ENCODE results near the gene DECR2.

The DECR2 gene

DNA sequence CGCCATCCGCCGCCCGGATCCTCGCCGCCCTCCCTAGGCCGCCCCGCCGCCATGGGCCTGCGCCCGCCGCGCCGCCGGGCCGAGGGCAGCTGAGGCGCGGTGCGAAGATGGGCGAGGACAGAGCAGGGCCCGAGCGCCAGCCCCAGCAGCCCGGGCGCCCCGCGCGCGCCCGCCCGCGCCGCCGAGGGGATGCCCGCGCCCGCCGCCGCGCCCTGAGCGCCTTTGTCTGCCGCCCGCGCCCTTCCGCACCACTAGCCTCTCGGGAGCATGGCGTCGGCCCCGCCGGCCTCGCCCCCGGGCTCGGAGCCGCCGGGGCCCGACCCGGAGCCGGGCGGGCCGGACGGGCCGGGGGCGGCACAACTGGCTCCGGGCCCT, 24.0 kb downstream of the DECR2 start:
- no peak for DNase-seq
- in situ Hi-C loops (cut with MboI; ENCODE audit: low pct_unique_long_range_greater_than_20kb, low sequenced_read_pairs): no loop called here

DNA sequence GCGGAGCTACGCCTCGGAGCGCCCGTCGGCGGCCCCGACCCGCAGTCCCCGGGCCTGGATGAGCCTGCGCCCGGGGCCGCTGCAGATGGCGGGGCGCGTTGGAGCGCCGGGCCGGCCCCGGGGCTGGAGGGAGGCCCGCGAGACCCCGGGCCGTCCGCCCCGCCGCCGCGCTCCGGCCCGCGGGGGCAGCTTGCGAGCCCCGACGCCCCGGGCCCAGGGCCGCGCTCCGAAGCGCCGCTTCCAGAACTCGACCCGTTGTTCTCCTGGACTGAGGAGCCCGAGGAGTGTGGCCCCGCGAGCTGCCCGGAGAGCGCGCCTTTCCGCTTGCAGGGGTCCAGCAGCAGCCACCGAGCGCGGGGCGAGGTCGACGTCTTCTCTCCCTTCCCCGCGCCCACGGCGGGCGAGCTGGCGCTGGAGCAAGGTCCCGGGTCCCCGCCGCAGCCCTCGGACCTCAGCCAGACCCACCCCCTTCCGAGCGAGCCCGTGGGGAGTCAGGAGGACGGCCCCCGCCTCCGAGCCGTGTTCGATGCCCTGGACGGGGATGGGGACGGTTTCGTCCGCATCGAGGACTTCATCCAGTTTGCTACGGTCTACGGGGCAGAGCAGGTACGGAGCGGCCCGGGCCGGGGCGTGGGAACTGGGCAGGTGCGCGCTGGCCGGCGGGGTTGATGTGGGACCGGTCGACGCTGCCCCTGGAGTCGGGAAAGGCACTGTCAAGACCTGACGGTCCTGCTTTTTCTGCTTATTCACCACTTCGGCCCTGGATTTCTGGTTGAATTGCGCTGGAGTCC, 24.6 kb downstream of the DECR2 start:
- DNase-seq: peak; percentile 35
- in situ Hi-C loops (cut with MboI; ENCODE audit: low pct_unique_long_range_greater_than_20kb, low sequenced_read_pairs): no loop called here

DNA sequence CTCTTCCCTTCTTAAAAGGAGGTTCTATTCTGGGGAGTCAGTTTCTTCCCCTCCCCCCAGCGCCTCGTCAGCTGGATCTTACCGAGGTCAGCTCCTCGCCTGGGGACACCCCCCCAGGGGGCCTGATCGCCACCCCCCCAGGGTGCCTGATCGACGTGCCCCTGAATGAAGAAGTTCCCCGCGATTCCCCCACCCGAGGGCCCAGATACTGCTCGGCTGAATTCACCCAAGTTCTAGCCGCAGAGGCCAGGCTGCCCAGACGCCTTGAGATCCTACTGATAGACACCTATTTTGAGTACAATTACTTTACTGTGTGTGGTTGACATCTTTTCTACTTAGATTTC, 25.2 kb downstream of the DECR2 start:
- peak; percentile 39 for DNase-seq
- in situ Hi-C loops (cut with MboI; ENCODE audit: low pct_unique_long_range_greater_than_20kb, low sequenced_read_pairs): no loop called here

DNA sequence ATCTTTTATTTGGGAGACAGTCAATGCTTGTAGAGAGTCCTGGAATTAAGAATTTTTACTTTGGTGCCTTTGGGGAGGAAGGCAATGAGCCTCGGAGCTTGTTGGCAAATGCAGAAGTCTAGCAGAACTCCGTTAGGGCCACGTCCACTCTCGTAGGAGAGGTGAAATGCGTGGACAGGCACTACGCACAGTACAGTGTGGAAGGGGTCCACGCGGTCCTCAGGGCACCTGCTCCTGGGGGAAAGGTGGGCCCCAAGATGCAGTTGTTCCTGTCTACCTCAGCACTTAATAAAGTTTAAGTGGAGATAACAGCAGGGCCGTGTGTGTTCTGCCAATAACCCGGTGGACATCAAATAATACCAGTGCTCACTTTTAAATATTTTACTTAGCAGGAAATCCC, 25.6 kb downstream of the DECR2 start:
- in situ Hi-C loops (cut with MboI; ENCODE audit: low pct_unique_long_range_greater_than_20kb, low sequenced_read_pairs): no loop called here
- peak; percentile 32 for DNase-seq

DNA sequence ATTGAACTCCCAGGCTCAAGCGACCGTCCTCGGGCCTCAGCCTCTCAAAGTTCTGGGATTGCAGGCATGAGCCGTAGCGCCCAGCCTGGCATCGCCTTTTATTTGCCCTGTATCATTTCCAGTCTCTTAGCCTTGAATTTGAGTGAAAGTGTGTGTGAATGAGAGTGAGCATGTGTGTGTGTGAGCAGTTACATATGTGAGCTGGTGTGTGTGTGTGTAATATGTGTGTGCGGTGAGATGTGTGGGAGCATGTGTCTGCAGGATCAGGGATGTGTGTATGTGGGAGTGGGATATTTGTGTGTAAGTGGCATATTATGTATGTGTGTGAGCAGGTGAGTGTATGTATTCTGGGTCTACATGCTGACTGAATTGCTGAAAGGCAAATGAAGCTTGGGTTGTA, 29.2 kb downstream of the DECR2 start:
- in situ Hi-C loops (cut with MboI; ENCODE audit: low pct_unique_long_range_greater_than_20kb, low sequenced_read_pairs): no loop called here

DNA sequence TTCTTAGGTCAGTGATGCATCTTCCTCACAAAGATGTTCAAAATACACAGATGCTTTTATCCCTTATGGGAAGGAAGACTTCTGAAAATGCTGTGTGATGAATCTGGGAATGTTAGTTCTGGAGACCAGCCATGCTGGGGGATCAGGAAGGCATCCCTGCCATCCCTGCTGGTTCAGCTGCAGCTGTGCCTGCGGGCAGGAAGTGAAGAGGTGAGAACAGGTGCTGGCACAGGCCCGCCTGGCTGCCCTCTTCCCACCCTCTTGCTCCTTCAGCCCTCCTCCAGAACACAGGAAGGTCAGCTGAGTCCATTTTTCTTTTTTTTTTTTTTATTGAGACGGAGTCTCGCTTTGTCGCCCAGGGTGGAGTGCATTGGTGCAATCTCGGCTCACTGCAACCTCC, 38.9 kb downstream of the DECR2 start:
- in situ Hi-C loops (cut with MboI; ENCODE audit: low pct_unique_long_range_greater_than_20kb, low sequenced_read_pairs): no loop called here

More for the DNA sequence above, 29.2 kb downstream of the DECR2 start:
- DNase-seq: no peak

DNA sequence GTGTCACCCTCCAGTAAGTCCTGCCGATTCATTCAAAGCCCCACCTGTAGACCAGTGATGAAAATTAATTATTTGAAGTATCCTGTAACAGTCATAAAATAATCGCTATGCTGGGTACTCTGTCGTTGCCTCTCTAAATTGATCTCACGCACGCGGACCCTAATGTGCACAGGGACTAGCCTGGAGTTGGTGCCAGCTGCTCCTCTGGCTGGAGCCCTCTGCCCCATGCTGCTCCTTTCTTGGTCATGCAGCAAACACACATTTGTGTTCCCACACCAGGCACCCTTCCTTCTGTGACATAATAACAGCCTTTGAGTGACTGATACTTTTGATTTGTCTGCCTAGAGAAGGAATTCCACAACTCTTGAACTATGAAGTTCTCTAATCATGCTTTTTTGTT, 39.8 kb downstream of the DECR2 start:
- in situ Hi-C loops (cut with MboI; ENCODE audit: low pct_unique_long_range_greater_than_20kb, low sequenced_read_pairs): no loop called here
- no peak for DNase-seq

More for the DNA sequence above, 38.9 kb downstream of the DECR2 start:
- no peak for DNase-seq

DNA sequence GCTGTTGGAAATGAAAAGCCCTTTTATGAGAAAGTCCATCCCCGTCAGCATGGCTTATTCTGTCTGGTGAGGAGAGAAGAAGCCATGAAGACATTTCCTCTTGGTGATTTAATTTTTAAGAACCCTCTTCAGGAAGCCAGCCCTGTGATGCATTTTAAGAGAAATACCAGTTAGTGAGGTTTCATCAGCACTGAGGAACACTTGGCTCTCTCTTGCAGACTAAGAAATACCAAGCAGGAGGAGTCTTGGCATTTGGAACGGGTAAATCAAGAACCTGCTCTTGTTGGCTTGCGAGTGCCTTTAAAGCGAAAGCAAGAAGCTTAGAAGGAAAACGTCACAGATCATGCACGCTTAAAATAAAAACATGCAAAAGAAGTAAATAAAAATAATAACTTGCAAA, 41.3 kb downstream of the DECR2 start:
- in situ Hi-C loops (cut with MboI; ENCODE audit: low pct_unique_long_range_greater_than_20kb, low sequenced_read_pairs): no loop called here
- DNase-seq: no peak

DNA sequence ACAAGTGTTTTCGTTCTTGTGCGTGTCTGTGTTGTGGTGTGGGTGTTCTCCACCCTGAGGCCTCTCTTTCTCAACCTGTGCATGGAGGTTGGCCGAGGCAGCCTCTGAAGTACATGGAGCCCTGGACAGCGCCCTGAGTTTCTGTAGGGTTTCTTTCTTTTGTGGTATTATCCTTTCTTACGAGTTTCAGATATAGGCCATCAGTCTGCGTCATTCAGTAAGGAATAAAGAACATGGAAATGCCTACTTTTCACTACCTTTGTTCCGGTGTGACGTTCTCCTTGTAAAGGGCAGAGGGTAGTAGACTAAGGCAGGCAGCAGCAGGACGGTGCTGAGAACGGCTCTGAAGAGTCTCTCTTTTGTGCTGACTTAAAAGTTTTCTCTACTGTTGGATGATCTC, 42.3 kb downstream of the DECR2 start:
- in situ Hi-C loops (cut with MboI; ENCODE audit: low pct_unique_long_range_greater_than_20kb, low sequenced_read_pairs): no loop called here
- DNase-seq: no peak

DNA sequence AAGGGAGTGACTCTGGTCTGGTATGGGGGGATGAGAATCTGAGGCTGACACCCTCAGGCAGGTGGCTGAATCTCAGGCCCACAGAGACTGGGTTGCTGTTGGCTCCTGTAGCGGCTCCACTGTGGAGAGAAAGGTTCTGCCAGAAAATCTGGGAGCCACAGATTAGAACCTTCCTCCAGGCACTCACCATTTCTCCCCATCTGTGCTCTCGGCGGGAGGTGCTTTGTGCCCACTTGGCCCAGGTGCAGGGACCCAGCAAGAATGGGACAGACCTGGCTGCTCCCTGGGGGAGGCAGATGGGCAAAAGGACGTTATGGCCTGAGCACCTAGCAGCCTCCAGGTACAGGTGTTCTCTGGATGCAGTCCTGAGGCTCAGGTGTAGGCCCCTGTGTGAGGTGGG, 43.9 kb downstream of the DECR2 start:
- no peak for DNase-seq
- in situ Hi-C loops (cut with MboI; ENCODE audit: low pct_unique_long_range_greater_than_20kb, low sequenced_read_pairs): no loop called here

DNA sequence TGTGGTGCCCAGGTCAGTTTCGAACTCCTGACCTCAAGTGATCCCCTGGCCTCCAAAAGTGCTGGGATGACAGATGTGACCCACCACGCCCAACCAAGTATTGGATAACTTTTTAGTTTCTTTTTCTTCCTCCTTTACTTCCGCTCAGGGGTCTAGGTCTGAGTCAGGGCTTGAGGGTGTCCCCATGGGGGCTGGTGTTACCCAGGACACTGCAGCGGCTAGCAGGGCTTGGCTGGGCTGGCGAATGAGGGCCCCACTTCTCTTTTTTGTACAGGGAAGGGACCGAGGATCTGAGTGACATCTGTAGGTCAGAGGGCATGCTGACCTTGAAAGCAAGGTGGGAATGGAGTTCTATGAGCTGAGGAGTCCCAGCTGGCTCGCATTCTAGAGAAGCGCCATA, 48.7 kb downstream of the DECR2 start:
- in situ Hi-C loops (cut with MboI; ENCODE audit: low pct_unique_long_range_greater_than_20kb, low sequenced_read_pairs): no loop called here
- no peak for DNase-seq

DNA sequence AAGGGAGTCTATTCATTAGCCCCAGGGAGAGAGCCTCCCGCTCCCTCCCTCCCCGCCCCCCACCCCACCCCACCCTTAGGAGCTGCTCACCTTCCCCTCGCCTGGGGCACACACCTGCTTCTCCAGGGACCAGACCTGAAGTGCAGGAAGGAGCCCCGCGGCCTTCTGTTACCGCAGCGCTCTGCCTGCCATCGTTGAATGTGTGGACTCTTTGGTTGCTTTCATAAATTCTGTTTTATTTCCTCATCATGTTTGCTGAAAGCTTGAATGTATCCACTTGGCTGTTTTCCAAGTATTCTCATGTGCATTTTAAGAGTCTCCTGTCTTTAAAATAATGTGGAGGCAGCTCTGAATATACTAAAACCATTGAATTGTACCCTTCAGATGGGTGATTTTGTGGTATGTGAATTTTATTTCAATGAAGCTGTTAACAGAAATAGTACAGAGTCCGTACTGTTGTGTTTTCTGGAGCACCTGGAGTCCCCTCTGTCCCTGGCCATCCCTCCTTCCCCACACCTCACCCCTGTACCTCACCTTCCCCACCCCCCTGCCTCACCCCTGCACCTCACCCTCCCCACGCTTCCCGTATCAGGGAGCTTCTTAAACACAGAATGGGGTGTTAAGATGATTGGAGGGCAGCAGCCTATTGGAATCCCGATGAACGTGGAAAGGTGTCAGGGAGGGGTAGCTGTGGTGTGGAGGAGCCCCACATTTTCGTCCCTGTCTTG, 49.3 kb downstream of the DECR2 start:
- in situ Hi-C loops (cut with MboI; ENCODE audit: low pct_unique_long_range_greater_than_20kb, low sequenced_read_pairs): no loop called here
- no peak for DNase-seq

DNA sequence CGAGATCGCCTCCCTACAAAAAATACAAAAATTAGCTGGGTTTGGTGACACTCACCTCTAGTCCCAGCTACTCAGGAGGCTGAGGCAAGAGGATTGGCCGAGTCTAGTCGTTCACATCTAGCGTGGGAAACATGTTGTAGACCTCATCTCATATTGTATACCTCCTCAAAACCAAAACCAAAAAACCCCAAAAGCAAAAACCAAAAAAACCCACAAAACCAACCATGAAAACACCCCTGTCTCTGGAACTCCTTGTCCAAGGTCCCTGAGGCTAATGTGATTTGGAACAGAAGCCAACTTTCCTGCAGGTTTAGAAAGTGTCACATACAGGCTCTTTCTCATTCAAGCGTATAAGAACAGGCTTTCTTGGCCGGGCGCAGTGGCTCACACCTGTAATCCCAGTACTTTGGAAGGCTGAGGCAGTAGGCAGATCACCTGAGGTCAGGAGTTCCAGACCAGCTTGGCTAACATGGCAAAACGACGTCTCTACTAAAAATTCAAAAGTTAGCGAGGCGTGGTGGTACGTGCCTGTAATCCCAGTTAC, 52.8 kb downstream of the DECR2 start:
- no peak for DNase-seq
- in situ Hi-C loops (cut with MboI; ENCODE audit: low pct_unique_long_range_greater_than_20kb, low sequenced_read_pairs): no loop called here

DNA sequence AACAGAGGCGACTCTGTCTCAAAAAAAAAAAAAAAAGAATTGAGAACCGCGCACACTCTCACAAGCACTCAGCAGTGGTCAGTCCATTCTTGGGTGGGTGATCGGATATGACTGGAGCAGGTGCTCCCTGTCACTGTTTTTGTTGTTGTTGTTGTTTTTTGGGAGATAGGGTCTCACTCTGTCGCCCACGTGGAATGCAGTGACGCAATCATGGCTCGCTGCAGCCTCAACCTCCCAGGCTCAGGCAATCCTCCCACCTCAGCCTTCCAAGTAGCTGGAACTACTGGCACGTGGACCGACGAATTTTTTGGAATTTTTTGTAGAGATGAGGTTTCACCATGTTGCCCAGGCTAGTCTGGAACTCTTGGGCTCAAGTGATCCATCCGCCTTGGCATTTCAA, 53.8 kb downstream of the DECR2 start:
- in situ Hi-C loops (cut with MboI; ENCODE audit: low pct_unique_long_range_greater_than_20kb, low sequenced_read_pairs): no loop called here
- no peak for DNase-seq

DNA sequence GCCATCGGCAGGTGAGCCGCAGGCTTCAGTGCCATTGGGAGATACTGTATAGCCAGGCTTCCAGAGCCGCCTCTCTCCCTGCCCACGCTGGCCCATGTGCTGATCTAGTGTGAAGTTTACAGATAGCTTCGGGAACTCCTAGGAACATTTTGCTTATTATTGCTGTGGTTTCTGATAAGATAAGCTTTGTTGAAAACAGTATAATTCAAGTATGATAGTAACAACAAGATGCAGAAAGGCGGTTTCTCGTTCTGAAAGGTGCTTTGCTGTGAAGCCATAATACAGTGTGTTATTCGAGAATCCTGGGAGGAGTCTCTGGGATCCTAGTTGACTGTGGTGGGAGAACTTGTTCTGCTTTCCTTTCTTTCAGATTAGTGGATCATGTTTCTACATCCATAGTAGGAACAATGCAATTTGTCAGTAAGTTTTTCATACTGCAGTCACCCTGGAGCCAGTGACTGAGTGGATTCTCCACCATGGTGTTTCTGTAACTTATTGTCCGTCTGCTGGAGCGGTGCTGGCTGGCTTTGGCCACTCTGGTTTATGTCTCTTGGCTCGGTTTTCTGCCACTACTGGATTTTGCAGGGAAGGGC, 55.3 kb downstream of the DECR2 start:
- no peak for DNase-seq
- in situ Hi-C loops (cut with MboI; ENCODE audit: low pct_unique_long_range_greater_than_20kb, low sequenced_read_pairs): no loop called here

DNA sequence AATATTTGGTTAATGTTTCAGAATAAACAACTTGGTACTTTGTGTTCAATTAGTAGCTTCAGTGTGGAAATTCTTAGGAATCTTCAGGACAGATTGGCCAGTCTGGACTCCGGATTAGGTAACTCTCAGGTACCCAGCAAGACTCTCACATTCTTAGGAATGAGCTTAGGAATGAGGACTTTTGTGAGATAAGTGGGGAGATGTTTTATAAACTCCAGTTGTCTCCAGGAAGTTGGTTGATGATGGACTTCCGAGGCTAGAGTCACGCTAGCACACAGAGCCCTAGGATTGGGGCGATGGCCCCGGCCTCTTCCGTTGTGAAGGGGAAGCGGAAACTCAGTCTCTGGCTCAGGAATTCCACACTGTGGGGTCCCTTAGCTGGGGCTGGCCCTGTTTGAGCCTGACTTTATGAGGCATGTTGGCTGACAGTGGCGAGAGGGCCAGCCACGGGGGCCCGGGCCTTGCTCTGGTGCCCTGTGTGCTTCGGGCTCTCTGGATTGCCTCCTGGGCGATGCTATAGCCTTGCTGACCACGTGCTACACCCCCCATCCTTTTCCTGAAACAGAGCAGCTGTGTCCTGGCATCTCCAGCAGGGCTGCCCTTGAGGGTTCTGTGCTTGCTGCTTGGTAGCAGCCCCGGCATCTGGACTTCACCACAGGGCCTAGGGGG, 56.2 kb downstream of the DECR2 start:
- in situ Hi-C loops (cut with MboI; ENCODE audit: low pct_unique_long_range_greater_than_20kb, low sequenced_read_pairs): no loop called here
- DNase-seq: no peak

DNA sequence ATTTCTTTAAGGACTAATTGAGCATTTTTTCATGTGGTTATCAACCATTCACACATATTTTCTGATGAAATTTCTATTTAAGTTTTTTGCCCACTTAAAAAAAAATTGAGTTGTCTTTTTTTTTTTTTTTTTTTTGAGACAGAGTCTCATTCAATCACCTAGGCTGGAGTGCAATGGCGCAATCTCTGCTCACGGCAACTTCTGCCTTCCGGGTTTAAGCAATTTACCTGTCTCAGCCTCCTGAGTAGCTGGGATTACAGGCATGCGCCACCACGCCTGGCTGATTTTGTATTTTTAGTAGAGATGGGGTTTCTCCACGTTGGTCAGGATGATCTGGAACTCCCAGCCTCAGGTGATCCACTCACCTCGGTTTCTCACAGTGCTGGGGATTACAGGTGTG, 58.1 kb downstream of the DECR2 start:
- in situ Hi-C loops (cut with MboI; ENCODE audit: low pct_unique_long_range_greater_than_20kb, low sequenced_read_pairs): no loop called here
- DNase-seq: no peak

DNA sequence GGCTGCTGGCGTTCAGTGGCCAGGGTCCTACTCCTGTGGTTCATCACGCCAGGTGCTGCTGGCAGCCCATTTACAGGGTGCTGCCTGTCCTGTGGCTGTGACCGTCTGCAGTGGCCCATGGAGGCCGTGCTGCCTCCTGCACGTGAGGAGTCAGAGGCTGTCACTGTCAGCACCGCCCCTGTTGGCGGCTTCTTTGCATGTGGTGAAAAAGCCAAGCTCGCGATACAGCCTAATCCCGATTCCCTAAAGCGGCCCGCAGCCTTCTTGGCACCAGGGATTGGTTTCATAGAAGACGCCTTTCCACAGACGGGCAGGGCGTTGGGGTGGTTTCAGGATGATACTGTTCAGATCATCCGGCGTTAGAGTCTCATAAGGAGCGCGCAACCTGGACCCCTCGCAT, 59.1 kb downstream of the DECR2 start:
- no peak for DNase-seq
- in situ Hi-C loops (cut with MboI; ENCODE audit: low pct_unique_long_range_greater_than_20kb, low sequenced_read_pairs): no loop called here

Measured in KBM-7 (cell line).